WTC11 (cell line): ENCODE data around the gene ANXA2.

Source experiments
- CTCF ChIP-seq: fragments of 200-600 bp; IDR thresholded peaks from 2 replicates; pipeline ENCODE4 v1.8.0; 2022; ENCODE audit warnings: antibody characterized with exemption
- ETV6 ChIP-seq: sonication (generic); formaldehyde crosslinking; IDR thresholded peaks from 2 replicates; pipeline ENCODE4 v1.8.1; 2022; ENCODE audit warnings: mild to moderate bottlenecking, missing genetic modification reagents
- SOX15 ChIP-seq: fragments of 250-450 bp; sonication (Bioruptor Pico); IDR thresholded peaks from 2 replicates; pipeline ENCODE4 v1.9.0; 2021; ENCODE audit warnings: mild to moderate bottlenecking
- ZNF263 ChIP-seq: sonication (generic); formaldehyde crosslinking; IDR thresholded peaks from 2 replicates; pipeline ENCODE4 v1.8.1; 2022; ENCODE audit warnings: low read depth, mild to moderate bottlenecking, moderate library complexity, missing genetic modification reagents
- ZNF317 ChIP-seq: sonication (generic); formaldehyde crosslinking; IDR thresholded peaks from 2 replicates; pipeline ENCODE4 v1.8.1; 2023; ENCODE audit warnings: low read depth, mild to moderate bottlenecking, moderate library complexity, missing genetic modification reagents, borderline replicate concordance
- ZNF512 ChIP-seq: sonication (generic); formaldehyde crosslinking; IDR thresholded peaks from 2 replicates; pipeline ENCODE4 v1.8.1; 2022; ENCODE audit warnings: missing genetic modification reagents, borderline replicate concordance
- TF ChIP-seq, protein P1 (sequence below): sonication (generic); formaldehyde crosslinking; IDR thresholded peaks from 2 replicates; pipeline ENCODE4 v1.8.1; 2023; ENCODE audit warnings: mild to moderate bottlenecking, missing genetic modification reagents
- TF ChIP-seq, protein P2 (sequence below): sonication (generic); formaldehyde crosslinking; IDR thresholded peaks from 2 replicates; pipeline ENCODE4 v1.8.0; 2022; ENCODE audit warnings: missing genetic modification reagents
- TF ChIP-seq, protein P3 (sequence below): sonication (generic); formaldehyde crosslinking; IDR thresholded peaks from 2 replicates; pipeline ENCODE4 v1.8.1; 2023; ENCODE audit warnings: mild to moderate bottlenecking, missing genetic modification reagents
- TF ChIP-seq, protein P4 (sequence below): sonication (generic); formaldehyde crosslinking; IDR thresholded peaks from 2 replicates; pipeline ENCODE4 v1.8.0; 2022; ENCODE audit warnings: mild to moderate bottlenecking, missing genetic modification reagents

GRCh38 chr15:60442763-60443162, 45.0 kb upstream of the ANXA2 start:
- TF ChIP-seq CTCF = no peak
- TF ChIP-seq, protein P1, sequence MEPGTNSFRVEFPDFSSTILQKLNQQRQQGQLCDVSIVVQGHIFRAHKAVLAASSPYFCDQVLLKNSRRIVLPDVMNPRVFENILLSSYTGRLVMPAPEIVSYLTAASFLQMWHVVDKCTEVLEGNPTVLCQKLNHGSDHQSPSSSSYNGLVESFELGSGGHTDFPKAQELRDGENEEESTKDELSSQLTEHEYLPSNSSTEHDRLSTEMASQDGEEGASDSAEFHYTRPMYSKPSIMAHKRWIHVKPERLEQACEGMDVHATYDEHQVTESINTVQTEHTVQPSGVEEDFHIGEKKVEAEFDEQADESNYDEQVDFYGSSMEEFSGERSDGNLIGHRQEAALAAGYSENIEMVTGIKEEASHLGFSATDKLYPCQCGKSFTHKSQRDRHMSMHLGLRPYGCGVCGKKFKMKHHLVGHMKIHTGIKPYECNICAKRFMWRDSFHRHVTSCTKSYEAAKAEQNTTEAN (CRISPR knock-in tag) = no peak
- TF ChIP-seq, protein P2, sequence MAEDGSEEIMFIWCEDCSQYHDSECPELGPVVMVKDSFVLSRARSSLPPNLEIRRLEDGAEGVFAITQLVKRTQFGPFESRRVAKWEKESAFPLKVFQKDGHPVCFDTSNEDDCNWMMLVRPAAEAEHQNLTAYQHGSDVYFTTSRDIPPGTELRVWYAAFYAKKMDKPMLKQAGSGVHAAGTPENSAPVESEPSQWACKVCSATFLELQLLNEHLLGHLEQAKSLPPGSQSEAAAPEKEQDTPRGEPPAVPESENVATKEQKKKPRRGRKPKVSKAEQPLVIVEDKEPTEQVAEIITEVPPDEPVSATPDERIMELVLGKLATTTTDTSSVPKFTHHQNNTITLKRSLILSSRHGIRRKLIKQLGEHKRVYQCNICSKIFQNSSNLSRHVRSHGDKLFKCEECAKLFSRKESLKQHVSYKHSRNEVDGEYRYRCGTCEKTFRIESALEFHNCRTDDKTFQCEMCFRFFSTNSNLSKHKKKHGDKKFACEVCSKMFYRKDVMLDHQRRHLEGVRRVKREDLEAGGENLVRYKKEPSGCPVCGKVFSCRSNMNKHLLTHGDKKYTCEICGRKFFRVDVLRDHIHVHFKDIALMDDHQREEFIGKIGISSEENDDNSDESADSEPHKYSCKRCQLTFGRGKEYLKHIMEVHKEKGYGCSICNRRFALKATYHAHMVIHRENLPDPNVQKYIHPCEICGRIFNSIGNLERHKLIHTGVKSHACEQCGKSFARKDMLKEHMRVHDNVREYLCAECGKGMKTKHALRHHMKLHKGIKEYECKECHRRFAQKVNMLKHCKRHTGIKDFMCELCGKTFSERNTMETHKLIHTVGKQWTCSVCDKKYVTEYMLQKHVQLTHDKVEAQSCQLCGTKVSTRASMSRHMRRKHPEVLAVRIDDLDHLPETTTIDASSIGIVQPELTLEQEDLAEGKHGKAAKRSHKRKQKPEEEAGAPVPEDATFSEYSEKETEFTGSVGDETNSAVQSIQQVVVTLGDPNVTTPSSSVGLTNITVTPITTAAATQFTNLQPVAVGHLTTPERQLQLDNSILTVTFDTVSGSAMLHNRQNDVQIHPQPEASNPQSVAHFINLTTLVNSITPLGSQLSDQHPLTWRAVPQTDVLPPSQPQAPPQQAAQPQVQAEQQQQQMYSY (CRISPR knock-in tag) = no peak
- TF ChIP-seq, protein P3, sequence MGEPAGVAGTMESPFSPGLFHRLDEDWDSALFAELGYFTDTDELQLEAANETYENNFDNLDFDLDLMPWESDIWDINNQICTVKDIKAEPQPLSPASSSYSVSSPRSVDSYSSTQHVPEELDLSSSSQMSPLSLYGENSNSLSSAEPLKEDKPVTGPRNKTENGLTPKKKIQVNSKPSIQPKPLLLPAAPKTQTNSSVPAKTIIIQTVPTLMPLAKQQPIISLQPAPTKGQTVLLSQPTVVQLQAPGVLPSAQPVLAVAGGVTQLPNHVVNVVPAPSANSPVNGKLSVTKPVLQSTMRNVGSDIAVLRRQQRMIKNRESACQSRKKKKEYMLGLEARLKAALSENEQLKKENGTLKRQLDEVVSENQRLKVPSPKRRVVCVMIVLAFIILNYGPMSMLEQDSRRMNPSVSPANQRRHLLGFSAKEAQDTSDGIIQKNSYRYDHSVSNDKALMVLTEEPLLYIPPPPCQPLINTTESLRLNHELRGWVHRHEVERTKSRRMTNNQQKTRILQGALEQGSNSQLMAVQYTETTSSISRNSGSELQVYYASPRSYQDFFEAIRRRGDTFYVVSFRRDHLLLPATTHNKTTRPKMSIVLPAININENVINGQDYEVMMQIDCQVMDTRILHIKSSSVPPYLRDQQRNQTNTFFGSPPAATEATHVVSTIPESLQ (CRISPR knock-in tag) = no peak
- TF ChIP-seq, protein P4, sequence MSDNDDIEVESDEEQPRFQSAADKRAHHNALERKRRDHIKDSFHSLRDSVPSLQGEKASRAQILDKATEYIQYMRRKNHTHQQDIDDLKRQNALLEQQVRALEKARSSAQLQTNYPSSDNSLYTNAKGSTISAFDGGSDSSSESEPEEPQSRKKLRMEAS (CRISPR knock-in tag) = no peak
- TF ChIP-seq ETV6 (CRISPR knock-in tag) = no peak
- TF ChIP-seq SOX15 = no peak
- no peak for TF ChIP-seq ZNF512 (CRISPR knock-in tag)
- no peak for TF ChIP-seq ZNF263
- no peak for TF ChIP-seq ZNF317 (CRISPR knock-in tag)
